Measurements from ENCODE around the gene SPI1. TPM values are rescaled to one million over a fixed set of nuclear protein-coding genes. Genes with fewer than 3 reads are reported as not detected.

SPI1 gene
- total RNA-seq, 1 experiment from 2014 or later = 0.22 TPM

DNA sequence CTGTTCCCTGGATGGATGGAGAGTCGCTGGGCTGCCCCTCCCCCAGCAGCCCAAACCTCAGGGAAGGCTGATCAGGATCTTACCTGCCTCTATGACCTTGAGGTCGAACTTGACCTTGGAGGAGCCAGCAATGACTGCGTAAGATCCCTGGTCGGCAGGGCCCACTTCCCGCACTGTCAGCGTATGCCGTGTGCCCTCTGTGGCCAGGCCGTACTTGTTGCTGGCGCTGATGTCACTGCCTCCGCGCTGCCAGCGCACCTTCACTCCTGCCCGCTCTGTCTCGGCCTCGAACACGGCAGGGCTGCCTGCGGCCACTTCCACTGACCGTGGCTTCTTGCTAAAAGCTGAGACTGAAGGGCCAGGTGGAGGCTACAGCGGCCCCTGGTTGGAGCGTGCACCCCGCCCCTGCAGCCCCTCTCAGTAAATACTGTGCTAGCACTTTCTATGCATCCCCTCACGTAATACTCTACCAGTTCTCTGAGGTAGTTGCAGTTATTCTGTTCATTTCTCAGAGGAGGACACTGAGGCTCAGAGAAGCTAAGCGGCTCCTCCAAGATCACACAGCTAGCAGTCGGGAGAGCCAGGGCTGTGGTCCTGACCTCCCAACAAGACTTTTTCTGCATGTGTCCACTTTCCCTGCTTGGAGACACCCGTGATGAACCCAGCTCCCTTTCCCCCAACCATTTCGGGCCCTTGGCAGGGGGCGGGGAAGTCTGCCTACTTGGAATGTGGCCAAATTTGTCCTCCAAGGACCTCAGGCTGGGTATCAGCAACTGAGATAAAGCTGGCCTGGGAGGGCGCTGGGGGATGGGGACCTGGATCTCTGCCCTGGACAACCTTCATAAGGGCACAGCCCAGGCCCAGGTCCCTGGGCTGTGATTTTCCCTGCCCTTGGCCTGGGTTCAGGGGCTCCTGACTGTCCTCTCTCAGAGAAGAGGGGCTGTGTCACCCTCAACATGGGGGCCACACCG, 26.9 kb downstream of the SPI1 start:
- intact Hi-C loops (cut with micrococcal nuclease) = no loop called here
- no peak overlapping the region for H3K4me2 ChIP-seq (ENCODE audit: low read length)
- CTCF ChIA-PET = interaction anchor here (0.6 kb wide), 1 partner anchor 1580 kb away, joined by 3 read pairs; no protein-coding TSS in a partner anchor

DNA sequence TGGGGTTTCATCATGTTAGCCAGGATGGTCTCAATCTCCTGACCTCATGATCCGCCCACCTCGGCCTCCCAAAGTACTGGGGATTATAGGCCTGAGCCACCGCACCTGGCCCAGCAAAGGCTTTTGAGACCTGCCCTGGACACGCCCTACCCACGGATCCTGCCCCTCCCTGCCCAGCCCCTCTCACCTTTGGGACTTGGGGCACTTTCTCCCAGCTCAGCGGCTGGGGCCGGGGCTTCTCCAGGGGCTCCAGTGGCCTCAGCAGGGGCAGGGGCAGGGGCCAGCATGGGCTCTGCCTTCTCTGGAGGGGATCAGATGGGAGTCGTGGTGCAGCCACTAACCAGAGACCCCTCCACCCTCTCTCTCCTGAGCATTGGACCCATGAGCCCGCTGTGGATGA, 28.0 kb downstream of the SPI1 start:
- CTCF ChIA-PET = no interaction called here
- no peak overlapping the region for H2AFZ ChIP-seq (ENCODE audit: low read length)
- no peaks in the 10 kb centered on the region for H3K4me1 ChIP-seq (ENCODE audit: insufficient read depth, low read length)
- no peaks in the 10 kb centered on the region for H3K27me3 ChIP-seq (ENCODE audit: low read length)
- no peak overlapping the region for H3K4me2 ChIP-seq (ENCODE audit: low read length)
- no peak for TF ChIP-seq EZH2 (IDR thresholded peaks at IDR 0.05; ENCODE audit: low read length, unreplicated experiment)
- no peak for TF ChIP-seq EZH2phosphoT487 (IDR thresholded peaks at IDR 0.05; ENCODE audit: borderline replicate concordance, low read length)
- TF ChIP-seq, protein P1, sequence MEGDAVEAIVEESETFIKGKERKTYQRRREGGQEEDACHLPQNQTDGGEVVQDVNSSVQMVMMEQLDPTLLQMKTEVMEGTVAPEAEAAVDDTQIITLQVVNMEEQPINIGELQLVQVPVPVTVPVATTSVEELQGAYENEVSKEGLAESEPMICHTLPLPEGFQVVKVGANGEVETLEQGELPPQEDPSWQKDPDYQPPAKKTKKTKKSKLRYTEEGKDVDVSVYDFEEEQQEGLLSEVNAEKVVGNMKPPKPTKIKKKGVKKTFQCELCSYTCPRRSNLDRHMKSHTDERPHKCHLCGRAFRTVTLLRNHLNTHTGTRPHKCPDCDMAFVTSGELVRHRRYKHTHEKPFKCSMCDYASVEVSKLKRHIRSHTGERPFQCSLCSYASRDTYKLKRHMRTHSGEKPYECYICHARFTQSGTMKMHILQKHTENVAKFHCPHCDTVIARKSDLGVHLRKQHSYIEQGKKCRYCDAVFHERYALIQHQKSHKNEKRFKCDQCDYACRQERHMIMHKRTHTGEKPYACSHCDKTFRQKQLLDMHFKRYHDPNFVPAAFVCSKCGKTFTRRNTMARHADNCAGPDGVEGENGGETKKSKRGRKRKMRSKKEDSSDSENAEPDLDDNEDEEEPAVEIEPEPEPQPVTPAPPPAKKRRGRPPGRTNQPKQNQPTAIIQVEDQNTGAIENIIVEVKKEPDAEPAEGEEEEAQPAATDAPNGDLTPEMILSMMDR (conservative IDR thresholded peaks at IDR 0.05; ENCODE audit: low read depth, low read length) = no peak
- no peak overlapping the region for H3K9ac ChIP-seq (ENCODE audit: low read length)
- no peaks in the 10 kb centered on the region for H3K9me3 ChIP-seq (ENCODE audit: low read length)
- ATAC-seq = no peak
- H3K79me2 ChIP-seq (ENCODE audit: low read length) = no peaks in the 10 kb centered on the region
- H3K9me2 ChIP-seq (replicated peaks; ENCODE audit: low read length) = no peaks in the 10 kb centered on the region
- H3K27ac ChIP-seq (ENCODE audit: low read length) = no peak overlapping the region
- POLR2A ChIA-PET (ENCODE audit: unreplicated experiment) = no interaction called here
- DNase-seq = no peak
- intact Hi-C loops (cut with micrococcal nuclease) = no loop called here
- H3K4me3 ChIP-seq (ENCODE audit: low read length) = no peak overlapping the region
- H3F3A ChIP-seq (ENCODE audit: low read length, unreplicated experiment) = no peaks in the 10 kb centered on the region
- no peaks in the 10 kb centered on the region for H4K20me1 ChIP-seq (ENCODE audit: low read length)
- no TSS peak for BruUV-seq (replicated peaks)
- no peaks in the 10 kb centered on the region for H3K36me3 ChIP-seq (ENCODE audit: low read depth, low read length)

More for the DNA sequence above, 26.9 kb downstream of the SPI1 start:
- no peak for ATAC-seq
- no peaks in the 10 kb centered on the region for H3K27me3 ChIP-seq (ENCODE audit: low read length)
- no peaks in the 10 kb centered on the region for H3K4me1 ChIP-seq (ENCODE audit: insufficient read depth, low read length)
- H3K36me3 ChIP-seq (ENCODE audit: low read depth, low read length) = no peaks in the 10 kb centered on the region
- H3K79me2 ChIP-seq (ENCODE audit: low read length) = no peaks in the 10 kb centered on the region
- H3F3A ChIP-seq (ENCODE audit: low read length, unreplicated experiment) = no peaks in the 10 kb centered on the region
- BruUV-seq (replicated peaks) = no TSS peak
- no peak overlapping the region for H3K4me3 ChIP-seq (ENCODE audit: low read length)
- H3K9me2 ChIP-seq (replicated peaks; ENCODE audit: low read length) = no peaks in the 10 kb centered on the region
- DNase-seq = no peak
- H4K20me1 ChIP-seq (ENCODE audit: low read length) = no peaks in the 10 kb centered on the region
- H3K9me3 ChIP-seq (ENCODE audit: low read length) = no peaks in the 10 kb centered on the region
- no peak overlapping the region for H3K9ac ChIP-seq (ENCODE audit: low read length)
- TF ChIP-seq, protein P1 (conservative IDR thresholded peaks at IDR 0.05; ENCODE audit: low read depth, low read length) = no peak
- TF ChIP-seq EZH2 (IDR thresholded peaks at IDR 0.05; ENCODE audit: low read length, unreplicated experiment) (no peak), EZH2phosphoT487 (IDR thresholded peaks at IDR 0.05; ENCODE audit: borderline replicate concordance, low read length) (no peak)
- no peak overlapping the region for H3K27ac ChIP-seq (ENCODE audit: low read length)
- no peak overlapping the region for H2AFZ ChIP-seq (ENCODE audit: low read length)
- POLR2A ChIA-PET (ENCODE audit: unreplicated experiment) = no interaction called here

All from PC-3 (cell line).